CD4-positive, alpha-beta T cell (primary cell): ENCODE measurements around the gene OSBPL6. TPM values are rescaled to one million over a fixed set of nuclear protein-coding genes. Genes with fewer than 3 reads are reported as not detected.

Experiments used
- ATAC-seq: fragments of 200-7000 bp; cut with Tn5 transposase; one replicate; pipeline ENCODE4 v1.10.0; 2022; ENCODE audit warnings: mild to moderate bottlenecking; ENCODE audit not compliant: poor library complexity
- CTCF ChIA-PET: fragments of 350-600 bp; sonication (Branson Sonifier 250); formaldehyde crosslinking; loops from one replicate; lab custom pipeline; 2021; ENCODE audit warnings: antibody characterized with exemption, inconsistent platforms; lab: Charles Lee
- POLR2A ChIA-PET: fragments of 350-600 bp; sonication (Branson Sonifier 250); formaldehyde crosslinking; loops from one replicate; lab custom pipeline; 2021; ENCODE audit warnings: antibody characterized with exemption, inconsistent platforms; lab: Charles Lee
- DNase-seq, 14 experiments: peaks; one replicate each; pipeline ENCODE4 v3.0.0-alpha.2; 2013 to 2020; ENCODE audit warnings: mixed read lengths in 2 of 14
- H3K27ac ChIP-seq, 2 donors: one replicate each; pipeline versions ENCODE4 v1.5.1 to v1.7.0; 2013; ENCODE audit warnings: low read length in 2 of 2, low read depth in 1 of 2, mild to moderate bottlenecking in 1 of 2
- H3K27me3 ChIP-seq, 2 experiments: 1 replicate in 1 of 2; 2 replicates in 1 of 2; pipeline versions ENCODE4 v1.6.1 to v1.7.0; 2013; ENCODE audit warnings: low read length in 2 of 2, control low read depth in 1 of 2, mild to moderate bottlenecking in 1 of 2, moderate library complexity in 1 of 2; ENCODE audit not compliant: insufficient read depth in 2 of 2, control insufficient read depth in 1 of 2
- H3K36me3 ChIP-seq: one replicate; pipeline ENCODE4 v1.6.1; 2013; ENCODE audit warnings: low read length, control low read depth; ENCODE audit not compliant: insufficient read depth
- H3K4me1 ChIP-seq: one replicate; pipeline ENCODE4 v1.6.1; 2013; ENCODE audit warnings: low read length, control low read depth; ENCODE audit not compliant: insufficient read depth
- H3K4me3 ChIP-seq: one replicate; pipeline ENCODE4 v1.5.1; 2013; ENCODE audit warnings: mild to moderate bottlenecking, low read length, moderate library complexity
- H3K9me3 ChIP-seq, 2 experiments: 1 replicate in 1 of 2; 2 replicates in 1 of 2; pipeline versions ENCODE4 v1.6.1 to v1.7.0; 2013; ENCODE audit warnings: low read length in 2 of 2, mild to moderate bottlenecking in 2 of 2, control low read depth in 1 of 2, moderate library complexity in 1 of 2; ENCODE audit not compliant: control insufficient read depth in 1 of 2, insufficient read depth in 1 of 2
- H3K27ac Mint-ChIP-seq: one replicate; pipeline ENCODE4 v1.8.0; 2020; ENCODE audit warnings: mixed read lengths
- H3K27me3 Mint-ChIP-seq: one replicate; pipeline ENCODE4 v1.8.0; 2021; ENCODE audit warnings: mixed read lengths
- H3K36me3 Mint-ChIP-seq: one replicate; pipeline ENCODE4 v1.8.0; 2021; ENCODE audit warnings: low read depth, mixed read lengths
- H3K4me1 Mint-ChIP-seq: one replicate; pipeline ENCODE4 v1.8.0; 2021; ENCODE audit warnings: low read depth, mixed read lengths
- H3K4me3 Mint-ChIP-seq: one replicate; pipeline ENCODE4 v1.8.0; 2020; ENCODE audit warnings: mild to moderate bottlenecking, mixed read lengths
- H3K9me3 Mint-ChIP-seq: one replicate; pipeline ENCODE4 v1.8.0; 2020; ENCODE audit warnings: mixed read lengths
- intact Hi-C, 2 experiments: fragments of 100-400 bp; cut with DNase I in 1 of 2; cut with micrococcal nuclease in 1 of 2; formaldehyde crosslinking; loops; one replicate each; pipeline versions ENCODE4 v1.15.1 to v1.9.0; 2023 to 2025; cut with DNase I, micrococcal nuclease
- total RNA-seq, 174 experiments: library from RNA in 2 of 174; stranded (reverse) in 2 of 174; gene quantifications; one replicate each; pipeline ENCODE4 v1.2.3 and lab custom pipeline; 2021 to 2026
- TF ChIP-seq, protein P1 (sequence below): fragments of 200-600 bp; IDR thresholded peaks from one replicate; pipeline ENCODE4 v1.8.0; 2022; ENCODE audit warnings: antibody characterized with exemption, mild to moderate bottlenecking

Gene OSBPL6
- total RNA-seq, 2 experiments from 2014 or later, result 0.08 to 0.11 TPM

DNA sequence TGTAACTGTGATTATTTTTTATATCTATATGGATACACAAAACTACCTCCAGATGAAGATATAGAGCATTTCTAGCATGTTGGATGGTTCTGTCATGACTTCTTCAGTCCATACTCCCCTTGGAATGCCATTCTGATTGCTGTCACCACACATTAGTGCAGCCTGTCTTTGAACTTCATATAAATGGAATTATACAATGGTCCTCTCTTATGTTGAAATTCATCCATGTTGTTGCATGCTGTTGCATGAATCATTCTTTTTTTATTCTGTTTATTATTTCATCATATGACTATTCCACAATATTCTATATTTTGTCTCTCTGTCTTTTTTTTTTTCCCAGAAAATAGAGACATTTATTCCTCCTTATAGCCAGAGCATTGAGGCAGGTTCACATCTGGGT lies 74.1 kb downstream of the OSBPL6 start:
- Mint-ChIP-seq H3K4me3 (no peak overlapping the region), H3K36me3 (no peaks in the 10 kb centered on the region), H3K4me1 (no peaks in the 10 kb centered on the region), H3K9me3 (no peaks in the 10 kb centered on the region), H3K27me3 (no peaks in the 10 kb centered on the region), H3K27ac (no peak overlapping the region)
- Histone ChIP-seq H3K27ac (no peak overlapping the region), H3K27me3 (no peaks in the 10 kb centered on the region), H3K36me3 (no peaks in the 10 kb centered on the region), H3K4me1 (no peaks in the 10 kb centered on the region), H3K9me3 (no peaks in the 10 kb centered on the region), H3K4me3 (no peak overlapping the region)
- ATAC-seq (no peak), DNase-seq (no peak)
- POLR2A ChIA-PET, result no interaction called here
- TF ChIP-seq, protein P1, sequence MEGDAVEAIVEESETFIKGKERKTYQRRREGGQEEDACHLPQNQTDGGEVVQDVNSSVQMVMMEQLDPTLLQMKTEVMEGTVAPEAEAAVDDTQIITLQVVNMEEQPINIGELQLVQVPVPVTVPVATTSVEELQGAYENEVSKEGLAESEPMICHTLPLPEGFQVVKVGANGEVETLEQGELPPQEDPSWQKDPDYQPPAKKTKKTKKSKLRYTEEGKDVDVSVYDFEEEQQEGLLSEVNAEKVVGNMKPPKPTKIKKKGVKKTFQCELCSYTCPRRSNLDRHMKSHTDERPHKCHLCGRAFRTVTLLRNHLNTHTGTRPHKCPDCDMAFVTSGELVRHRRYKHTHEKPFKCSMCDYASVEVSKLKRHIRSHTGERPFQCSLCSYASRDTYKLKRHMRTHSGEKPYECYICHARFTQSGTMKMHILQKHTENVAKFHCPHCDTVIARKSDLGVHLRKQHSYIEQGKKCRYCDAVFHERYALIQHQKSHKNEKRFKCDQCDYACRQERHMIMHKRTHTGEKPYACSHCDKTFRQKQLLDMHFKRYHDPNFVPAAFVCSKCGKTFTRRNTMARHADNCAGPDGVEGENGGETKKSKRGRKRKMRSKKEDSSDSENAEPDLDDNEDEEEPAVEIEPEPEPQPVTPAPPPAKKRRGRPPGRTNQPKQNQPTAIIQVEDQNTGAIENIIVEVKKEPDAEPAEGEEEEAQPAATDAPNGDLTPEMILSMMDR, result no peak
- CTCF ChIA-PET, result no interaction called here
- intact Hi-C loops, result no loop called here

DNA sequence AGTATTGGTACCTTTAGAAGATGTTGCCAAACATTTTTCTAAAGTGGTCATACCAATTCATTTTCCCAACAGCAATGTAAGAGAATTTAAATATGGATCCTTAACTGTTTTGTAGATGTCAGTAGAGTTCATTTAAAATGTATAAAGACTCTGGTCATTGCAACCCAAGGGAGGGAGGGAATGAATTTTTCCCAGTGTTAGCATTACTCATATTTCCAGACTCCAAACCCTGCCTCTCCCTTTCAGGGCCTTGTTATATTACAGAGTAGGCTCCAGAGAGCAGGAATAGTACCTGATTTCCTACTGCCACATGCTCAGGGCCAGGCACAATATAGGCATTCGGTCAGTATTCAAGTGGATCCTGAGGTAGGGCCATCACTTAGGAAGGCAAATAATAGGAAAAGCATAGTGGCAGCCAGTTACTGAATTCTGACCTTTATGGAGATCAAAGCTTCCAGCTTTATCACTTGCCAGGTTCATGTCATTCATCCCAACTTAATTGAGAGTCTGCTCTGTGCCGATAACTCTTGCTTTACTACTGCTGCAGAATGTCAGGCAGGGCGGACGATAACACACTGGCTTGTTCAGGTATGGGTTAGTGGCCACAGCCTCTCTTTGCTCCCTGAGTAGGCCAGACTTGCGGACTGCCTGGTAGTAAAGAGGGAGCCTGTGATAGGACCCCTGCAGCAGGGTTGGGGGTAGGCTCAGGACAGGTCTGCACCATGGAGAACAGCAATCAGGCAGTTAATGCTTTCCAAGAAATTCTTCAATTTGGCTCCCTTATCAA lies 75.3 kb downstream of the OSBPL6 start:
- TF ChIP-seq, protein P1, result no peak
- intact Hi-C loops, result no loop called here
- H3K4me1 Mint-ChIP-seq, result no peaks in the 10 kb centered on the region
- H3K36me3 Mint-ChIP-seq, result no peaks in the 10 kb centered on the region
- H3K27ac Mint-ChIP-seq, result no peak overlapping the region
- CTCF ChIA-PET, result no interaction called here
- no peak overlapping the region for H3K27ac ChIP-seq
- H3K4me3 Mint-ChIP-seq, result no peak overlapping the region
- DNase-seq, result no peak
- H3K27me3 ChIP-seq, result no peaks in the 10 kb centered on the region
- H3K4me3 ChIP-seq, result no peak overlapping the region
- no peaks in the 10 kb centered on the region for H3K9me3 Mint-ChIP-seq
- no peaks in the 10 kb centered on the region for H3K9me3 ChIP-seq
- no peaks in the 10 kb centered on the region for H3K4me1 ChIP-seq
- no peak for ATAC-seq
- H3K27me3 Mint-ChIP-seq, result no peaks in the 10 kb centered on the region
- POLR2A ChIA-PET, result no interaction called here
- no peaks in the 10 kb centered on the region for H3K36me3 ChIP-seq

- Mint-ChIP-seq H3K4me1 (no peaks in the 10 kb centered on the region), H3K4me3 (no peak overlapping the region), H3K9me3 (no peaks in the 10 kb centered on the region), H3K27me3 (peaks cover 5% of the 10 kb centered on the region), H3K27ac (no peak overlapping the region), H3K36me3 (no peaks in the 10 kb centered on the region)
- Histone ChIP-seq H3K36me3 (no peaks in the 10 kb centered on the region), H3K4me3 (no peak overlapping the region), H3K27ac (no peak overlapping the region), H3K27me3 (peaks cover 0 to 3% of the 10 kb centered on the region in 2 experiments), H3K4me1 (no peaks in the 10 kb centered on the region), H3K9me3 (no peaks in the 10 kb centered on the region)
- POLR2A ChIA-PET, result no interaction called here
- DNase-seq (no peak), ATAC-seq (no peak)
- TF ChIP-seq, protein P1, result no peak
- CTCF ChIA-PET, result no interaction called here
- intact Hi-C loops, result no loop called here
Observed at GRCh38 chr2:178270338-178270737, 76.0 kb downstream of the OSBPL6 start.
